A549 (cell line): ENCODE results near the gene PPM1L. TPM values are rescaled to one million over a fixed set of nuclear protein-coding genes. Genes with fewer than 3 reads are reported as not detected.

Experiments used
- ATAC-seq, 2 experiments: fragments of 200-7000 bp in 1 of 2; fragments of >200 bp in 1 of 2; cut with Nextera tagmentation in 1 of 2; cut with Tn5 transposase in 1 of 2; 3 replicates each; pipeline versions ENCODE4 v1.8.0 to v1.9.1; 2018 to 2020; ENCODE audit warnings: mild to moderate bottlenecking in 1 of 2, moderate library complexity in 1 of 2
- CTCF ChIA-PET: fragments of 300-600 bp; sonication (Branson Sonifier 250); formaldehyde crosslinking; extraction: SDS; loops from one replicate; lab custom pipeline; 2021; ENCODE audit warnings: antibody characterized with exemption, inconsistent platforms; lab: Yijun Ruan, JAX
- POLR2A ChIA-PET: fragments of 350-600 bp; formaldehyde crosslinking; extraction: SDS; loops from one replicate; lab custom pipeline; 2021; ENCODE audit warnings: antibody characterized with exemption, inconsistent platforms; lab: Yijun Ruan, JAX
- DNase-seq, 2 experiments: peaks; one replicate each; pipeline versions ENCODE4 v3.0.0 to v3.0.0-alpha.2; 2011 to 2016; ENCODE audit warnings: low read depth in 1 of 2, low spot score in 1 of 2
- FAIRE-seq: peaks from 2 replicates; lab custom pipeline; 2011; peaks lifted over from hg19 to GRCh38; lab: Jason Lieb, UNC
- H3K27ac ChIP-seq, 2 experiments: fragments of >200 bp; sonication (Bioruptor Twin); formaldehyde crosslinking; 3 replicates each; pipeline ENCODE4 v1.5.1; 2016 to 2017
- H3K4me1 ChIP-seq: fragments of >200 bp; sonication (Bioruptor Twin); formaldehyde crosslinking; 3 replicates; pipeline ENCODE4 v1.6.1; 2016
- H3K4me2 ChIP-seq: fragments of >200 bp; sonication (Bioruptor Twin); formaldehyde crosslinking; 3 replicates; pipeline ENCODE4 v1.6.1; 2016
- H3K4me3 ChIP-seq: fragments of >200 bp; sonication (Bioruptor Twin); formaldehyde crosslinking; 3 replicates; pipeline ENCODE4 v1.5.1; 2016
- H3K9me3 ChIP-seq: fragments of >200 bp; sonication (Bioruptor Twin); formaldehyde crosslinking; 3 replicates; pipeline ENCODE4 v1.6.1; 2016
- CHD4 ChIP-seq: fragments of 200-600 bp; sonication (generic); IDR thresholded peaks from 2 replicates; pipeline ENCODE4 v1.6.1; 2016; ENCODE audit warnings: antibody characterized with exemption, mild to moderate bottlenecking, borderline replicate concordance
- EHF ChIP-seq: fragments of 250-450 bp; sonication (Bioruptor Pico); IDR thresholded peaks from 2 replicates; pipeline ENCODE4 v1.5.0; 2020; ENCODE audit warnings: mild to moderate bottlenecking
- EP300 ChIP-seq, 2 experiments: fragments of >200 bp; sonication (Bioruptor Twin); formaldehyde crosslinking; IDR thresholded peaks; 2 replicates in 1 of 2; 3 replicates in 1 of 2; pipeline ENCODE4 v1.6.1; 2016 to 2017
- FOSB ChIP-seq: fragments of 250-450 bp; sonication (Bioruptor Pico); IDR thresholded peaks from 2 replicates; pipeline ENCODE4 v1.5.0; 2020; ENCODE audit warnings: mild to moderate bottlenecking, moderate library complexity
- FOXS1 ChIP-seq: fragments of 250-450 bp; sonication (Bioruptor Pico); IDR thresholded peaks from 2 replicates; pipeline ENCODE4 v1.5.0; 2020; ENCODE audit warnings: mild to moderate bottlenecking, moderate library complexity
- HEYL ChIP-seq: fragments of 250-450 bp; sonication (Bioruptor Pico); IDR thresholded peaks from 2 replicates; pipeline ENCODE4 v1.8.0; 2021; ENCODE audit warnings: mild to moderate bottlenecking, moderate library complexity
- JUNB ChIP-seq: fragments of >200 bp; sonication (Bioruptor Twin); formaldehyde crosslinking; IDR thresholded peaks from 2 replicates; pipeline ENCODE4 v1.6.1; 2016
- MYC ChIP-seq: IDR thresholded peaks from 2 replicates; pipeline ENCODE4 v1.6.1; 2012; ENCODE audit warnings: mild to moderate bottlenecking, inconsistent platforms, low read length, improper control_type of control experiment, borderline replicate concordance
- PHF8 ChIP-seq: fragments of 200-600 bp; sonication (generic); IDR thresholded peaks from 2 replicates; pipeline ENCODE4 v1.6.1; 2016; ENCODE audit warnings: low read depth, mild to moderate bottlenecking, antibody characterized with exemption, moderate library complexity, borderline replicate concordance
- POLR2A ChIP-seq: IDR thresholded peaks from 2 replicates; pipeline ENCODE4 v1.6.1; 2012; ENCODE audit warnings: mild to moderate bottlenecking, low read length
- POLR2AphosphoS2 ChIP-seq: conservative IDR thresholded peaks from 2 replicates; pipeline ENCODE4 v1.6.1; 2012; ENCODE audit warnings: low read length, improper control_type of control experiment, inconsistent platforms
- RFX5 ChIP-seq: fragments of 450-650 bp; IDR thresholded peaks from 2 replicates; pipeline ENCODE4 v1.7.1; 2014; ENCODE audit warnings: antibody characterized with exemption, mild to moderate bottlenecking, moderate library complexity
- RNF2 ChIP-seq: fragments of 200-600 bp; sonication (generic); IDR thresholded peaks from 2 replicates; pipeline ENCODE4 v1.6.1; 2016; ENCODE audit warnings: low read depth, mild to moderate bottlenecking, antibody characterized with exemption, moderate library complexity, borderline replicate concordance
- ZC3H11A ChIP-seq: fragments of 450-650 bp; IDR thresholded peaks from 2 replicates; pipeline ENCODE4 v1.6.1; 2014; ENCODE audit warnings: antibody characterized with exemption, mild to moderate bottlenecking
- WGBS: methylation state at CpG from one replicate; pipeline ENCODE4 v1.1.6; 2017; ENCODE audit errors: missing lambda C conversion rate; 5-methylcytosine and 5-hydroxymethylcytosine counted together
- polyA plus RNA-seq, 4 experiments: library from polyadenylated mRNA; depleted of rRNA in 3 of 4; stranded (reverse); fragments of >200 nt; fragmentation: RNase III in 1 of 4; extraction: RNeasy Plus Mini Kit Qiagen cat#74134 plus additional on column Dnase treatment in 1 of 4; gene quantifications; 2 replicates in 3 of 4; 3 replicates in 1 of 4; pipeline ENCODE4 v1.2.3, GENCODE V29; 2011 to 2017
- TF ChIP-seq, protein P1 (sequence below): fragments of 200-600 bp; sonication (generic); IDR thresholded peaks from 2 replicates; pipeline ENCODE4 v1.6.1; 2016; ENCODE audit warnings: antibody characterized with exemption, mild to moderate bottlenecking, moderate library complexity
- TF ChIP-seq, protein P2 (sequence below): IDR thresholded peaks from 2 replicates; pipeline ENCODE4 v1.6.1; 2012
- TF ChIP-seq, protein P3 (sequence below): fragments of >200 bp; sonication (Bioruptor Twin); formaldehyde crosslinking; IDR thresholded peaks from 3 replicates; pipeline ENCODE4 v1.6.1; 2016
- TF ChIP-seq, protein P4 (sequence below): fragments of 150-350 bp; IDR thresholded peaks from 2 replicates; pipeline ENCODE4 v1.6.1; 2014; ENCODE audit warnings: low read depth, mild to moderate bottlenecking, low read length
- TF ChIP-seq, protein P5 (sequence below): IDR thresholded peaks from 2 replicates; pipeline ENCODE4 v1.6.1; 2012; ENCODE audit warnings: low read depth, borderline replicate concordance

The PPM1L gene
- polyA plus RNA-seq, 2 of the 4 experiments (the other 2 are of a cell fraction), result 0.27 to 0.45 TPM

- H3K4me1 ChIP-seq, result no peaks in the 10 kb centered on the region
- FAIRE-seq (no peak), DNase-seq (no peak), ATAC-seq (0 out of 6 replicates have a peak, but pooled peaks of 1 of the 2 experiments have one; percentile 33)
- H3K9me3 ChIP-seq, result no peaks in the 10 kb centered on the region; the same call in 2 of the 3 replicates
- CTCF ChIA-PET, result no interaction called here
- H3K4me3 ChIP-seq, result no peak overlapping the region
- no peak overlapping the region for H3K27ac ChIP-seq
- POLR2A ChIA-PET, result no interaction called here
- WGBS, result 31% methylated on average over 3 of the region's 3 CpGs
- TF ChIP-seq, protein P1, sequence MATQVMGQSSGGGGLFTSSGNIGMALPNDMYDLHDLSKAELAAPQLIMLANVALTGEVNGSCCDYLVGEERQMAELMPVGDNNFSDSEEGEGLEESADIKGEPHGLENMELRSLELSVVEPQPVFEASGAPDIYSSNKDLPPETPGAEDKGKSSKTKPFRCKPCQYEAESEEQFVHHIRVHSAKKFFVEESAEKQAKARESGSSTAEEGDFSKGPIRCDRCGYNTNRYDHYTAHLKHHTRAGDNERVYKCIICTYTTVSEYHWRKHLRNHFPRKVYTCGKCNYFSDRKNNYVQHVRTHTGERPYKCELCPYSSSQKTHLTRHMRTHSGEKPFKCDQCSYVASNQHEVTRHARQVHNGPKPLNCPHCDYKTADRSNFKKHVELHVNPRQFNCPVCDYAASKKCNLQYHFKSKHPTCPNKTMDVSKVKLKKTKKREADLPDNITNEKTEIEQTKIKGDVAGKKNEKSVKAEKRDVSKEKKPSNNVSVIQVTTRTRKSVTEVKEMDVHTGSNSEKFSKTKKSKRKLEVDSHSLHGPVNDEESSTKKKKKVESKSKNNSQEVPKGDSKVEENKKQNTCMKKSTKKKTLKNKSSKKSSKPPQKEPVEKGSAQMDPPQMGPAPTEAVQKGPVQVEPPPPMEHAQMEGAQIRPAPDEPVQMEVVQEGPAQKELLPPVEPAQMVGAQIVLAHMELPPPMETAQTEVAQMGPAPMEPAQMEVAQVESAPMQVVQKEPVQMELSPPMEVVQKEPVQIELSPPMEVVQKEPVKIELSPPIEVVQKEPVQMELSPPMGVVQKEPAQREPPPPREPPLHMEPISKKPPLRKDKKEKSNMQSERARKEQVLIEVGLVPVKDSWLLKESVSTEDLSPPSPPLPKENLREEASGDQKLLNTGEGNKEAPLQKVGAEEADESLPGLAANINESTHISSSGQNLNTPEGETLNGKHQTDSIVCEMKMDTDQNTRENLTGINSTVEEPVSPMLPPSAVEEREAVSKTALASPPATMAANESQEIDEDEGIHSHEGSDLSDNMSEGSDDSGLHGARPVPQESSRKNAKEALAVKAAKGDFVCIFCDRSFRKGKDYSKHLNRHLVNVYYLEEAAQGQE, result no peak
- no peak for TF ChIP-seq EP300 (IDR thresholded peaks at IDR 0.05)
- TF ChIP-seq, protein P2, sequence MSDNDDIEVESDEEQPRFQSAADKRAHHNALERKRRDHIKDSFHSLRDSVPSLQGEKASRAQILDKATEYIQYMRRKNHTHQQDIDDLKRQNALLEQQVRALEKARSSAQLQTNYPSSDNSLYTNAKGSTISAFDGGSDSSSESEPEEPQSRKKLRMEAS, result no peak
- TF ChIP-seq ZC3H11A, result no peak
- no peak for TF ChIP-seq HEYL (CRISPR knock-in tag)
- TF ChIP-seq PHF8, result no peak
- no peak for TF ChIP-seq RFX5
- TF ChIP-seq, protein P3, sequence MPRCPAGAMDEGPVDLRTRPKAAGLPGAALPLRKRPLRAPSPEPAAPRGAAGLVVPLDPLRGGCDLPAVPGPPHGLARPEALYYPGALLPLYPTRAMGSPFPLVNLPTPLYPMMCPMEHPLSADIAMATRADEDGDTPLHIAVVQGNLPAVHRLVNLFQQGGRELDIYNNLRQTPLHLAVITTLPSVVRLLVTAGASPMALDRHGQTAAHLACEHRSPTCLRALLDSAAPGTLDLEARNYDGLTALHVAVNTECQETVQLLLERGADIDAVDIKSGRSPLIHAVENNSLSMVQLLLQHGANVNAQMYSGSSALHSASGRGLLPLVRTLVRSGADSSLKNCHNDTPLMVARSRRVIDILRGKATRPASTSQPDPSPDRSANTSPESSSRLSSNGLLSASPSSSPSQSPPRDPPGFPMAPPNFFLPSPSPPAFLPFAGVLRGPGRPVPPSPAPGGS, result no peak
- TF ChIP-seq RNF2, result no peak
- TF ChIP-seq, all 56 proteins: peak for 0
- H3K4me2 ChIP-seq, result no peak overlapping the region
Measured at GRCh38 chr3:160883373-160883772, 127.3 kb downstream of the PPM1L start.

DNA sequence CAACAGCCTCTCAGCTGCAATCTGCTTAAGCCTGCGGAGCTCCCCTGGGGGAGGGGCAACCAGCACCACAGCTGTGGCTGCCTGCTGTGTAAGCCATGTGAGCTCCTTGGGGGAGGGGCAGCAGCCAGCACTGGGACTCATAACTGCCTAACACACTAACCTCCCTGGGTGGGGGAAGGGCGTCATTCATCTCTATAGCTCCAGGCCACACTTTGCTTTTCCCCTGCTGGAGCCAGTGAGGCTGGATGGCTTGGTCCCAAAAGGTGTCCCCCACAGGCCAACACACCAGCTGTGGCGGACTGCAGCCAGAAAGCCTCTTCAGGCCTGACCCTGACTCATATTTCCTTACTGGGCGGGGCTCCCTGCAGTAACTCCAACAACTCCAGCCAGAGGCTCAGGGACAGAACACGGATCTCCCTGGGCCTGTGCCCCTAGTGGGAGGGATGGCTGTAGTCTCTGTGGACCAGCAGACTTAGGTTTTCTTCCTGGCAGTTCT is 129.8 kb downstream of the PPM1L start:
- FAIRE-seq, result no peak
- no peaks in the 10 kb centered on the region; the same call in 2 of the 3 replicates for H3K9me3 ChIP-seq
- 24% methylated on average over 3 of the region's 5 CpGs for whole genome bisulfite sequencing
- H3K4me2 ChIP-seq, result no peak overlapping the region
- no peak overlapping the region for H3K4me3 ChIP-seq
- no peak for DNase-seq
- CTCF ChIA-PET, result no interaction called here
- TF ChIP-seq, protein P4, sequence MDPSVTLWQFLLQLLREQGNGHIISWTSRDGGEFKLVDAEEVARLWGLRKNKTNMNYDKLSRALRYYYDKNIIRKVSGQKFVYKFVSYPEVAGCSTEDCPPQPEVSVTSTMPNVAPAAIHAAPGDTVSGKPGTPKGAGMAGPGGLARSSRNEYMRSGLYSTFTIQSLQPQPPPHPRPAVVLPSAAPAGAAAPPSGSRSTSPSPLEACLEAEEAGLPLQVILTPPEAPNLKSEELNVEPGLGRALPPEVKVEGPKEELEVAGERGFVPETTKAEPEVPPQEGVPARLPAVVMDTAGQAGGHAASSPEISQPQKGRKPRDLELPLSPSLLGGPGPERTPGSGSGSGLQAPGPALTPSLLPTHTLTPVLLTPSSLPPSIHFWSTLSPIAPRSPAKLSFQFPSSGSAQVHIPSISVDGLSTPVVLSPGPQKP, result no peak
- TF ChIP-seq, protein P5, sequence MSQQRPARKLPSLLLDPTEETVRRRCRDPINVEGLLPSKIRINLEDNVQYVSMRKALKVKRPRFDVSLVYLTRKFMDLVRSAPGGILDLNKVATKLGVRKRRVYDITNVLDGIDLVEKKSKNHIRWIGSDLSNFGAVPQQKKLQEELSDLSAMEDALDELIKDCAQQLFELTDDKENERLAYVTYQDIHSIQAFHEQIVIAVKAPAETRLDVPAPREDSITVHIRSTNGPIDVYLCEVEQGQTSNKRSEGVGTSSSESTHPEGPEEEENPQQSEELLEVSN, result no peak
- TF ChIP-seq MYC, result no peak
- TF ChIP-seq JUNB, result no peak
- TF ChIP-seq FOSB (CRISPR knock-in tag), result no peak
- no peak for TF ChIP-seq FOXS1 (CRISPR knock-in tag)
- TF ChIP-seq CHD4, result no peak
- TF ChIP-seq, protein P2, result no peak
- TF ChIP-seq EP300 (IDR thresholded peaks at IDR 0.05), result no peak
- TF ChIP-seq EHF (CRISPR knock-in tag), result no peak
- TF ChIP-seq POLR2AphosphoS2, result no peak
- TF ChIP-seq, protein P1, result no peak
- no peak for TF ChIP-seq HEYL (CRISPR knock-in tag)
- TF ChIP-seq POLR2A, result no peak
- no peaks in the 10 kb centered on the region for H3K4me1 ChIP-seq
- no peak for ATAC-seq
- no peak overlapping the region for H3K27ac ChIP-seq
- POLR2A ChIA-PET, result no interaction called here
